ENCODE data around the gene PKIG.

- TF ChIP-seq POLR2AphosphoS5 (IDR thresholded peaks at IDR 0.05) (no peak), CTCF (IDR thresholded peaks at IDR 0.05) (no peak)
Observed at GRCh38 chr20:44622501-44623270, 40.3 kb downstream of the PKIG start.
